ENCODE results near the gene AFM. TPM values are rescaled to one million over a fixed set of nuclear protein-coding genes. Genes with fewer than 3 reads are reported as not detected.

AFM gene
- total and polyA plus RNA-seq, 2 of the 13 experiments (the other 11 are each of a cell fraction or from before 2014, with no cell fraction given) = 0.13 to 1.8 TPM

DNA sequence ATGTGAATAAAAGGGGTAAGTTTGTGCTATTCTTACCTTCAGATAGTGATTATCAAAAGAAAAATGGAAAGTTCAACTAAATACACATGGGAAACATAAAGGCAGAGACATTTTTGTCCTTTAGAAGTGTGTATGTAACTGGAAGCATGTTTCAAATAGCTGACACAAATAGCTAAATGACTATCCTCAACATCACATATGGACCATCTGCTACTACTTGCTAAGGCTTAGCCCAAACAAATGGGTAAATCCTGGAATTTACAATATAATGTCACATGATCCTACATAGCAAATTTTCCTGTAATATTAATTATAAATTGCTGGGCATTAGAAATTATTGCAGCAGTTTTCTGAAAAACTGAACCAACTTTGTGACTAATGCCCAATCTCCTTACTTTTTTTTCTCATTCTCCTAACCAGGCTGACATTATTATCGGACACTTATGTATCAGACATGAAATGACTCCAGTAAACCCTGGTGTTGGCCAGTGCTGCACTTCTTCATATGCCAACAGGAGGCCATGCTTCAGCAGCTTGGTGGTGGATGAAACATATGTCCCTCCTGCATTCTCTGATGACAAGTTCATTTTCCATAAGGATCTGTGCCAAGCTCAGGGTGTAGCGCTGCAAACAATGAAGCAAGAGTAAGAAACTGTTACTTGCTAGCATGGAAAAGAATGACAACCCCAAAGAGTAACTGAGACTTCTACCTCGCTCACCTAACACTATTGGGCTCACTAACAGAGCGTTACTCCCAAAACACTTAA is 29.4 kb upstream of the AFM start (continued):
- TF ChIP-seq ATF7-NPFF (CRISPR knock-in tag; IDR thresholded peaks at IDR 0.05; ENCODE audit: low read depth) (0 out of 2 replicates have a peak, but pooled peaks have one; percentile 59), HDAC2 (CRISPR knock-in tag; IDR thresholded peaks at IDR 0.05) (no peak), KMT2A (CRISPR knock-in tag; IDR thresholded peaks at IDR 0.05) (no peak), ZNF253 (CRISPR knock-in tag; IDR thresholded peaks at IDR 0.05; ENCODE audit: borderline replicate concordance) (no peak), NFKBIZ (CRISPR knock-in tag; IDR thresholded peaks at IDR 0.05) (no peak), IRX3 (CRISPR knock-in tag; IDR thresholded peaks at IDR 0.05; ENCODE audit: borderline replicate concordance, low read depth) (0 out of 2 replicates have a peak, but pooled peaks have one; percentile 19), SP1 (IDR thresholded peaks at IDR 0.05) (no peak), SP1 (CRISPR knock-in tag; IDR thresholded peaks at IDR 0.05) (no peak), XBP1 (CRISPR knock-in tag; IDR thresholded peaks at IDR 0.05) (no peak), ZNF382 (CRISPR knock-in tag; IDR thresholded peaks at IDR 0.05; ENCODE audit: borderline replicate concordance) (no peak), RARG (CRISPR knock-in tag; IDR thresholded peaks at IDR 0.05; ENCODE audit: low read depth) (no peak), ZEB1 (IDR thresholded peaks at IDR 0.05; ENCODE audit: insufficient replicate concordance, low read depth) (no peak), ZNF776 (CRISPR knock-in tag; IDR thresholded peaks at IDR 0.05) (no peak), ETV5 (CRISPR knock-in tag; IDR thresholded peaks at IDR 0.05; ENCODE audit: borderline replicate concordance) (no peak), ZSCAN20 (CRISPR knock-in tag; IDR thresholded peaks at IDR 0.05; ENCODE audit: borderline replicate concordance) (no peak), HNRNPH1 (optimal IDR thresholded peaks at IDR 0.05; ENCODE audit: low read depth, low read length) (no peak), ZNF749 (CRISPR knock-in tag; IDR thresholded peaks at IDR 0.05; ENCODE audit: borderline replicate concordance) (no peak), RAD51 (IDR thresholded peaks at IDR 0.05; ENCODE audit: borderline replicate concordance) (no peak), HOXA3 (CRISPR knock-in tag; IDR thresholded peaks at IDR 0.05) (0 out of 2 replicates have a peak, but pooled peaks have one; percentile 17), RBFOX2 (IDR thresholded peaks at IDR 0.05; ENCODE audit: low read depth, low read length) (0 out of 2 replicates have a peak, but pooled peaks have one; percentile 30), SMYD3 (CRISPR knock-in tag; IDR thresholded peaks at IDR 0.05) (peak; percentile 66; the same call in 1 of the 2 replicates), CREB1 (IDR thresholded peaks at IDR 0.05) (no peak), CREB1 (CRISPR knock-in tag; IDR thresholded peaks at IDR 0.05) (0 out of 2 replicates have a peak, but pooled peaks have one; percentile 27), ZNF766 (CRISPR knock-in tag; IDR thresholded peaks at IDR 0.05; ENCODE audit: borderline replicate concordance) (peak; percentile 48; the same call in 1 of the 2 replicates), NBN (conservative IDR thresholded peaks at IDR 0.05) (no peak), NR3C1 (CRISPR knock-in tag; IDR thresholded peaks at IDR 0.05) (no peak), POLR2G (IDR thresholded peaks at IDR 0.05; ENCODE audit: low read depth, low read length) (peak; percentile 54; the same call in 1 of the 2 replicates)
- TF ChIP-seq, protein P1, sequence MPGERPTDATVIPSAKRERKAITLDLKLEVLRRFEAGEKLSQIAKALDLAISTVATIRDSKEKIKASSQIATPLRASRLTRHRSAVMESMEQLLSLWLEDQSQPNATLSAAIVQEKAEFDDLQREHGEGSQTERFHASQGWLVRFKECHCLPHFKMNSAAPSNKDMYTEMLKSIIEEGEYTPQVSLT (CRISPR knock-in tag; IDR thresholded peaks at IDR 0.05; ENCODE audit: borderline replicate concordance, low read depth) = no peak
- TF ChIP-seq, protein P2, sequence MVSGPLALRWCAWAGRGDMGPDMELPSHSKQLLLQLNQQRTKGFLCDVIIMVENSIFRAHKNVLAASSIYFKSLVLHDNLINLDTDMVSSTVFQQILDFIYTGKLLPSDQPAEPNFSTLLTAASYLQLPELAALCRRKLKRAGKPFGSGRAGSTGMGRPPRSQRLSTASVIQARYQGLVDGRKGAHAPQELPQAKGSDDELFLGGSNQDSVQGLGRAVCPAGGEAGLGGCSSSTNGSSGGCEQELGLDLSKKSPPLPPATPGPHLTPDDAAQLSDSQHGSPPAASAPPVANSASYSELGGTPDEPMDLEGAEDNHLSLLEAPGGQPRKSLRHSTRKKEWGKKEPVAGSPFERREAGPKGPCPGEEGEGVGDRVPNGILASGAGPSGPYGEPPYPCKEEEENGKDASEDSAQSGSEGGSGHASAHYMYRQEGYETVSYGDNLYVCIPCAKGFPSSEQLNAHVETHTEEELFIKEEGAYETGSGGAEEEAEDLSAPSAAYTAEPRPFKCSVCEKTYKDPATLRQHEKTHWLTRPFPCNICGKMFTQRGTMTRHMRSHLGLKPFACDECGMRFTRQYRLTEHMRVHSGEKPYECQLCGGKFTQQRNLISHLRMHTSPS (CRISPR knock-in tag; IDR thresholded peaks at IDR 0.05; ENCODE audit: low read depth) = no peak
- TF ChIP-seq, protein P3, sequence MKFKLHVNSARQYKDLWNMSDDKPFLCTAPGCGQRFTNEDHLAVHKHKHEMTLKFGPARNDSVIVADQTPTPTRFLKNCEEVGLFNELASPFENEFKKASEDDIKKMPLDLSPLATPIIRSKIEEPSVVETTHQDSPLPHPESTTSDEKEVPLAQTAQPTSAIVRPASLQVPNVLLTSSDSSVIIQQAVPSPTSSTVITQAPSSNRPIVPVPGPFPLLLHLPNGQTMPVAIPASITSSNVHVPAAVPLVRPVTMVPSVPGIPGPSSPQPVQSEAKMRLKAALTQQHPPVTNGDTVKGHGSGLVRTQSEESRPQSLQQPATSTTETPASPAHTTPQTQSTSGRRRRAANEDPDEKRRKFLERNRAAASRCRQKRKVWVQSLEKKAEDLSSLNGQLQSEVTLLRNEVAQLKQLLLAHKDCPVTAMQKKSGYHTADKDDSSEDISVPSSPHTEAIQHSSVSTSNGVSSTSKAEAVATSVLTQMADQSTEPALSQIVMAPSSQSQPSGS (CRISPR knock-in tag; IDR thresholded peaks at IDR 0.05) = no peak
